HG02943 (cell line): ENCODE measurements around the gene CTIF.

ENCODE experiments used
- ATAC-seq: cut with Tn5 transposase; IDR thresholded peaks from one replicate; pipeline ENCODE4 v1.9.1; 2021; ENCODE audit warnings: mild to moderate bottlenecking, low read depth, moderate library complexity; ENCODE audit not compliant: unreplicated experiment

The CTIF gene

GRCh38 chr18:48898521-48898920, 359.7 kb downstream of the CTIF start:
- ATAC-seq = no peak

- no peak for ATAC-seq
These were observed 360.8 kb downstream of the CTIF start for GRCh38 chr18:48899558-48900174.

DNA sequence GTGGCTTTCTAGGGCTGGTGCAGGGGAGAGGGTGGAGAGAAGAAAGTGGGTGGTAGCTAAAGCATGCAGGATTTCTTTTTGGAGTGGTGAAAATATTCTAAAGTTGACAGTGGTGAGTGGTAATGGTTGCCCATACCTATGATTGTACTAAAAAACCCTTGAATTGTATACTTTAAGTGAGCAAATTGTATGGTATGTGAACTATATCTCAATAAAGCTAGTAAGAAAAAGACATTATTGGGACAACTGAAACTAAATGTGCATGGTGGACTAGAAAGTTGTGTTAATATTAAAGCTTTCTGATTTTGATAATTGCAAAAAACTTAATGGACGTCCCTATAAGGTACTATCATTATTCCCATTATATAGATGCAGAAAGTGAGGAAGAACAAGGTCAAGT, 361.6 kb downstream of the CTIF start:
- ATAC-seq = no peak

GRCh38 chr18:48901145-48902022, 362.6 kb downstream of the CTIF start:
- ATAC-seq = no peak

GRCh38 chr18:48902023-48902855, 363.4 kb downstream of the CTIF start:
- no peak for ATAC-seq

DNA sequence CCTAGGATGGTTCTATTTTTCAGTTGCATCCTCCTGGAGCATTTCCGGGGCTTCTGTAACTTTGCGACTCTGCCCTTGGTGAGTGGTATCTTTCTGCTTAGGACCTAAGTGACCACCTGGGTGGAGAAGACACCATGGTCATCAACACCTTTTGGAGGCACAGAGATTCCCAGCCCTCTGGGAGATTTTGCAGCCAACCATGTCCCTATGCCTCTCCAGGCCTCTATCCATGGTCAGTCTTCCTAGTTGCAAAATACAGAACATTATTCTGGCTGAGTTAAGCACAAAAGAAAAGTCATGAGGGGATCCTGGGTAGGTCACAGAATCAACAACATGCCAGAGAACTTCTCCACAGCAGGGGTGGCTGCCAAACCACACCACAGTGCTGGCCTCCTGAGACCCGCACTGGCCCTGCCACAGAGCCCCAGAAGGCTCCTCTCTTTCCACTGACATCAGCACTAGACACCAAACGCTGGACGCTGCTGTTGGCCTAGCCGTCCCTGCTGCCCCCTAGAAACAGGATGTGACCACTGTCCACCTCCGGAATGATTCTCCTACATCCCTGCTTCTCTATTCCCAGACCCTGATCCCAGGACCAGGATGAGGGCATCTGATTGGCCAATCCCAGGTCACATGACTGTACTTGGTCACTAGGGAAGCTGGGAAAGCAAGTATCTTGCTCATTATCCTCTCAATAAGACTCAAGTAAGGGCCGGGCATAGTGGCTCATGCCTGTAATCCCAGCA, 364.2 kb downstream of the CTIF start:
- no peak for ATAC-seq

- no peak for ATAC-seq
These were observed 365.3 kb downstream of the CTIF start for GRCh38 chr18:48904091-48904490.

- no peak for ATAC-seq
These were observed 366.1 kb downstream of the CTIF start for GRCh38 chr18:48904847-48905394.

GRCh38 chr18:48905513-48905912, 366.7 kb downstream of the CTIF start:
- no peak for ATAC-seq

DNA sequence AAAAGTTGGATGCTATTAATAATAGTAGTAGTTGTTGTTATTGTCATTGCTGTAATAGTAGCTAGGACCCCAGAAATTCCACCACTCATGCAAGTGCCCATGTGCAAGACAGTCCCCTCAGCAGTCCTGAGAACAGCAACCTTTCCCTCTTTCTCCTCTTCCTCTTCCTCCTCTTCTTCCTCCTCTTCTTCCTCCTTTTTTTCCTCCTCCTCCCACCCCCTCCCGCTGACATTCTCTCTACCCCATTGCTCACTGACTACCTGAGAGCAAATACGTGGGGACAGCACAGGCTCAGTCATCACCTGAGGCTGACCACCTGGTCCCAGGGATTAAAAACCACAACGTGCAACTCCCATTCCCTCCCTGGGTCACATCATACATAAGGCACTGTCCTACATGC, 370.1 kb downstream of the CTIF start:
- ATAC-seq = no peak

DNA sequence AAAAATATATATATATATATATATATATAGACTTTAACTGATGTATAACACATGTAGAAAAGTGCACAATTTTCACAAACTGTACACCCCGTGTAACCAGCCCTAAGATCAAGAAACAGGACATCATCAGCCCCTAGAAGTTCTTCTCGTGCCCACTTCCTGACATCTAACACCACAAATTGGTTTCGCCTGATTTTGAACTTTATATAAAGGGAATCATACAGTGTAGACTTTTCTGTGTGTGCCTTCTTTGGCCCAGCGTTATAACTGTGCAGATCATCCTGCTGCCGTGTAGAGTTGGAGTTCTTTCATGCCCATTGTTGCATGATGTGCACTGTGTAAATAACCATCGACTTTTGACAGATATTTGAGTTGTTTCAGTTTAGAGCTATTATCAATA, 370.9 kb downstream of the CTIF start:
- no peak for ATAC-seq

- ATAC-seq = no peak
These were observed 372.2 kb downstream of the CTIF start for GRCh38 chr18:48910972-48911545.
